ENCODE data around the gene ARHGAP21.
"Not testable (repeated sequence)": the region's sequence is repeated elsewhere in the genome, so short reads cannot be mapped to it uniquely, and the experiment has no call there.

GRCh38 chr10:24619994-24620310, 103.7 kb downstream of the ARHGAP21 start:
- TF ChIP-seq EP300 (IDR thresholded peaks at IDR 0.05), result not testable (repeated sequence)
- TF ChIP-seq, protein P1, sequence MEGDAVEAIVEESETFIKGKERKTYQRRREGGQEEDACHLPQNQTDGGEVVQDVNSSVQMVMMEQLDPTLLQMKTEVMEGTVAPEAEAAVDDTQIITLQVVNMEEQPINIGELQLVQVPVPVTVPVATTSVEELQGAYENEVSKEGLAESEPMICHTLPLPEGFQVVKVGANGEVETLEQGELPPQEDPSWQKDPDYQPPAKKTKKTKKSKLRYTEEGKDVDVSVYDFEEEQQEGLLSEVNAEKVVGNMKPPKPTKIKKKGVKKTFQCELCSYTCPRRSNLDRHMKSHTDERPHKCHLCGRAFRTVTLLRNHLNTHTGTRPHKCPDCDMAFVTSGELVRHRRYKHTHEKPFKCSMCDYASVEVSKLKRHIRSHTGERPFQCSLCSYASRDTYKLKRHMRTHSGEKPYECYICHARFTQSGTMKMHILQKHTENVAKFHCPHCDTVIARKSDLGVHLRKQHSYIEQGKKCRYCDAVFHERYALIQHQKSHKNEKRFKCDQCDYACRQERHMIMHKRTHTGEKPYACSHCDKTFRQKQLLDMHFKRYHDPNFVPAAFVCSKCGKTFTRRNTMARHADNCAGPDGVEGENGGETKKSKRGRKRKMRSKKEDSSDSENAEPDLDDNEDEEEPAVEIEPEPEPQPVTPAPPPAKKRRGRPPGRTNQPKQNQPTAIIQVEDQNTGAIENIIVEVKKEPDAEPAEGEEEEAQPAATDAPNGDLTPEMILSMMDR (IDR thresholded peaks at IDR 0.05), result not testable (repeated sequence)

All from sigmoid colon (tissue), 4 donors.